Ovary (tissue), 3 donors: ENCODE data around the gene SPEF2.

Experiments
- POLR2A ChIP-seq: fragments of 450-650 bp; IDR thresholded peaks from one replicate; pipeline ENCODE4 v1.6.1; 2017; ENCODE audit warnings: antibody characterized with exemption, mild to moderate bottlenecking, moderate library complexity
- TF ChIP-seq, protein P1 (sequence below), 3 donors: fragments of 450-650 bp in 2 of 3; fragments of 200-600 bp in 1 of 3; IDR thresholded peaks; one replicate each; pipeline versions ENCODE4 v1.5.1 to v1.8.0; 2016 to 2022; ENCODE audit warnings: antibody characterized with exemption in 3 of 3, mild to moderate bottlenecking in 1 of 3
- donor health status: DM: no; HTN: no; CAD: no.

- TF ChIP-seq, protein P1, sequence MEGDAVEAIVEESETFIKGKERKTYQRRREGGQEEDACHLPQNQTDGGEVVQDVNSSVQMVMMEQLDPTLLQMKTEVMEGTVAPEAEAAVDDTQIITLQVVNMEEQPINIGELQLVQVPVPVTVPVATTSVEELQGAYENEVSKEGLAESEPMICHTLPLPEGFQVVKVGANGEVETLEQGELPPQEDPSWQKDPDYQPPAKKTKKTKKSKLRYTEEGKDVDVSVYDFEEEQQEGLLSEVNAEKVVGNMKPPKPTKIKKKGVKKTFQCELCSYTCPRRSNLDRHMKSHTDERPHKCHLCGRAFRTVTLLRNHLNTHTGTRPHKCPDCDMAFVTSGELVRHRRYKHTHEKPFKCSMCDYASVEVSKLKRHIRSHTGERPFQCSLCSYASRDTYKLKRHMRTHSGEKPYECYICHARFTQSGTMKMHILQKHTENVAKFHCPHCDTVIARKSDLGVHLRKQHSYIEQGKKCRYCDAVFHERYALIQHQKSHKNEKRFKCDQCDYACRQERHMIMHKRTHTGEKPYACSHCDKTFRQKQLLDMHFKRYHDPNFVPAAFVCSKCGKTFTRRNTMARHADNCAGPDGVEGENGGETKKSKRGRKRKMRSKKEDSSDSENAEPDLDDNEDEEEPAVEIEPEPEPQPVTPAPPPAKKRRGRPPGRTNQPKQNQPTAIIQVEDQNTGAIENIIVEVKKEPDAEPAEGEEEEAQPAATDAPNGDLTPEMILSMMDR (IDR thresholded peaks at IDR 0.05), result no peak
- no peak for TF ChIP-seq POLR2A
Observed at GRCh38 chr5:35820735-35821134, 203.1 kb downstream of the SPEF2 start.
